Karpas-422 (cell line): ENCODE data around the gene KHNYN. TPM values are rescaled to one million over a fixed set of nuclear protein-coding genes. Genes with fewer than 3 reads are reported as not detected.

Source experiments
- DNase-seq: peaks from one replicate; pipeline ENCODE4 v3.0.0-alpha.2; 2015
- H2AFZ ChIP-seq: fragments of 200-600 bp; sonication (generic); 2 replicates; pipeline ENCODE4 v1.6.1; 2014; ENCODE audit warnings: antibody characterized with exemption, low read length, mixed read lengths
- H3K27ac ChIP-seq: fragments of 200-600 bp; sonication (generic); 2 replicates; pipeline ENCODE4 v1.5.1; 2014; ENCODE audit warnings: mild to moderate bottlenecking, low read length, moderate library complexity
- H3K27me3 ChIP-seq: fragments of 200-600 bp; sonication (generic); 2 replicates; pipeline ENCODE4 v1.6.1; 2014; ENCODE audit warnings: low read length, mixed read lengths
- H3K36me3 ChIP-seq: fragments of 200-600 bp; sonication (generic); 2 replicates; pipeline ENCODE4 v1.6.1; 2014; ENCODE audit warnings: low read length, mixed read lengths; ENCODE audit not compliant: insufficient read depth
- H3K4me1 ChIP-seq: fragments of 200-600 bp; sonication (generic); 2 replicates; pipeline ENCODE4 v1.6.1; 2014; ENCODE audit warnings: mild to moderate bottlenecking, low read length, mixed read lengths
- H3K4me2 ChIP-seq: fragments of 200-600 bp; sonication (generic); 2 replicates; pipeline ENCODE4 v1.6.1; 2014; ENCODE audit warnings: low read length, low read depth, mild to moderate bottlenecking; ENCODE audit not compliant: poor library complexity, severe bottlenecking
- H3K4me3 ChIP-seq: fragments of 200-600 bp; sonication (generic); 2 replicates; pipeline ENCODE4 v1.5.1; 2014; ENCODE audit warnings: mild to moderate bottlenecking, antibody characterized with exemption, low read length, mixed read lengths
- H3K79me2 ChIP-seq: fragments of 200-600 bp; sonication (generic); 2 replicates; pipeline ENCODE4 v1.6.1; 2014; ENCODE audit warnings: mild to moderate bottlenecking, low read length, mixed read lengths
- H3K9ac ChIP-seq: fragments of 200-600 bp; sonication (generic); 2 replicates; pipeline ENCODE4 v1.6.0; 2014; ENCODE audit warnings: low read length
- H3K9me2 ChIP-seq: fragments of 200-600 bp; sonication (generic), shearing (Covaris generic); replicated peaks from 2 replicates; pipeline ENCODE4 v1.6.0; 2014; ENCODE audit warnings: mild to moderate bottlenecking, low read length, moderate library complexity; ENCODE audit not compliant: insufficient read depth
- H3K9me3 ChIP-seq: fragments of 300-700, 200-600 bp; sonication (generic); 2 replicates; pipeline ENCODE4 v1.6.1; 2014; ENCODE audit warnings: low read length, mixed read lengths
- H4K20me1 ChIP-seq: fragments of 200-600 bp; sonication (generic); 2 replicates; pipeline ENCODE4 v1.6.1; 2014; ENCODE audit warnings: mild to moderate bottlenecking, antibody characterized with exemption, low read length, low read depth; ENCODE audit not compliant: insufficient read depth
- total RNA-seq: library from RNA; depleted of rRNA; stranded (reverse); fragments of >200 nt; shearing (Covaris generic); gene quantifications from 2 replicates; pipeline ENCODE4 v1.2.3, GENCODE V29; 2014; ENCODE audit warnings: low replicate concordance

The KHNYN gene
- total RNA-seq, 1 experiment from 2014 or later, result 50.8 TPM

GRCh38 chr14:24398653-24399446, 30.9 kb upstream of the KHNYN start, which contains the start of gene NYNRIN:
Gene NYNRIN, plus strand, starts transcription at chr14:24399003. Its CDS starts 244 bp downstream, at chr14:24399247.
- no peak within 1 kb of the TSS for H2AFZ ChIP-seq
- no peaks in the 10 kb centered on the region for H3K9me3 ChIP-seq
- no peak within 1 kb of the TSS for H3K4me3 ChIP-seq
- no peaks in the 10 kb centered on the region for H3K9me2 ChIP-seq
- no peak within 1 kb of the TSS for H3K27ac ChIP-seq
- no peaks in the 10 kb centered on the region for H4K20me1 ChIP-seq
- no peak for DNase-seq
- H3K4me1 ChIP-seq, result peaks cover 1% of the 10 kb centered on the region
- H3K36me3 ChIP-seq, result no peaks in the 10 kb centered on the region
- H3K79me2 ChIP-seq, result no peaks in the 10 kb centered on the region
- no peaks in the 10 kb centered on the region; the same call in 1 of the 2 replicates for H3K27me3 ChIP-seq
- no peak within 1 kb of the TSS for H3K9ac ChIP-seq
- no peak within 1 kb of the TSS for H3K4me2 ChIP-seq

- H3K4me3 ChIP-seq, result no peak overlapping the region
- no peaks in the 10 kb centered on the region for H3K4me1 ChIP-seq
- no peaks in the 10 kb centered on the region; the same call in 1 of the 2 replicates for H3K27me3 ChIP-seq
- H3K9me2 ChIP-seq, result no peaks in the 10 kb centered on the region
- H2AFZ ChIP-seq, result no peak overlapping the region
- no peaks in the 10 kb centered on the region for H4K20me1 ChIP-seq
- H3K9me3 ChIP-seq, result no peaks in the 10 kb centered on the region
- H3K79me2 ChIP-seq, result no peaks in the 10 kb centered on the region
- no peak for DNase-seq
- H3K4me2 ChIP-seq, result no peak overlapping the region
- no peak overlapping the region for H3K9ac ChIP-seq
- H3K27ac ChIP-seq, result no peak overlapping the region
- no peaks in the 10 kb centered on the region for H3K36me3 ChIP-seq
These were observed 30.3 kb upstream of the KHNYN start for GRCh38 chr14:24399447-24399822.

- no peak overlapping the region for H3K27ac ChIP-seq
- H3K9me3 ChIP-seq, result no peaks in the 10 kb centered on the region
- no peaks in the 10 kb centered on the region for H3K4me1 ChIP-seq
- no peak overlapping the region for H3K4me3 ChIP-seq
- no peaks in the 10 kb centered on the region for H3K9me2 ChIP-seq
- no peak overlapping the region for H2AFZ ChIP-seq
- DNase-seq, result no peak
- H4K20me1 ChIP-seq, result no peaks in the 10 kb centered on the region
- no peaks in the 10 kb centered on the region for H3K36me3 ChIP-seq
- H3K9ac ChIP-seq, result no peak overlapping the region
- no peak overlapping the region for H3K4me2 ChIP-seq
- H3K79me2 ChIP-seq, result no peaks in the 10 kb centered on the region
- H3K27me3 ChIP-seq, result no peaks in the 10 kb centered on the region; the same call in 1 of the 2 replicates
These were observed 29.6 kb upstream of the KHNYN start for GRCh38 chr14:24399999-24400718.

GRCh38 chr14:24401810-24402702, 27.7 kb upstream of the KHNYN start:
- H3K9ac ChIP-seq, result no peak overlapping the region

GRCh38 chr14:24403294-24403998, 26.3 kb upstream of the KHNYN start:
- no peak overlapping the region for H3K27ac ChIP-seq

More at GRCh38 chr14:24401810-24402702, 27.7 kb upstream of the KHNYN start:
- H3K4me3 ChIP-seq, result no peak overlapping the region
- H3K4me1 ChIP-seq, result no peaks in the 10 kb centered on the region
- H3K27me3 ChIP-seq, result no peaks in the 10 kb centered on the region
- no peak overlapping the region for H3K27ac ChIP-seq
- H3K4me2 ChIP-seq, result no peak overlapping the region
- H3K9me3 ChIP-seq, result no peaks in the 10 kb centered on the region
- DNase-seq, result no peak
- no peaks in the 10 kb centered on the region for H3K9me2 ChIP-seq
- no peak overlapping the region for H2AFZ ChIP-seq
- H3K79me2 ChIP-seq, result no peaks in the 10 kb centered on the region
- no peaks in the 10 kb centered on the region for H3K36me3 ChIP-seq
- no peaks in the 10 kb centered on the region for H4K20me1 ChIP-seq

GRCh38 chr14:24404814-24405213, 24.9 kb upstream of the KHNYN start:
- no peak overlapping the region for H2AFZ ChIP-seq
- no peak overlapping the region for H3K9ac ChIP-seq
- H3K4me2 ChIP-seq, result no peak overlapping the region
- H3K4me1 ChIP-seq, result no peaks in the 10 kb centered on the region
- H3K79me2 ChIP-seq, result no peaks in the 10 kb centered on the region
- H3K9me2 ChIP-seq, result no peaks in the 10 kb centered on the region
- H3K4me3 ChIP-seq, result no peak overlapping the region
- H3K27me3 ChIP-seq, result no peaks in the 10 kb centered on the region
- no peaks in the 10 kb centered on the region for H3K36me3 ChIP-seq
- H3K27ac ChIP-seq, result no peak overlapping the region
- H3K9me3 ChIP-seq, result no peaks in the 10 kb centered on the region
- no peaks in the 10 kb centered on the region for H4K20me1 ChIP-seq
- DNase-seq, result no peak

More at GRCh38 chr14:24403294-24403998, 26.3 kb upstream of the KHNYN start:
- H3K4me3 ChIP-seq, result no peak overlapping the region
- no peaks in the 10 kb centered on the region for H3K9me3 ChIP-seq
- no peak overlapping the region for H3K4me2 ChIP-seq
- H3K9ac ChIP-seq, result no peak overlapping the region
- H3K27me3 ChIP-seq, result no peaks in the 10 kb centered on the region
- no peaks in the 10 kb centered on the region for H3K36me3 ChIP-seq
- no peaks in the 10 kb centered on the region for H4K20me1 ChIP-seq
- no peak overlapping the region for H2AFZ ChIP-seq
- H3K4me1 ChIP-seq, result no peaks in the 10 kb centered on the region
- DNase-seq, result no peak
- H3K79me2 ChIP-seq, result no peaks in the 10 kb centered on the region
- H3K9me2 ChIP-seq, result no peaks in the 10 kb centered on the region

- no peak overlapping the region for H3K4me3 ChIP-seq
- no peaks in the 10 kb centered on the region for H3K36me3 ChIP-seq
- no peaks in the 10 kb centered on the region for H3K79me2 ChIP-seq
These were observed 23.3 kb upstream of the KHNYN start for GRCh38 chr14:24406416-24406815.

More at GRCh38 chr14:24406416-24406815, 23.3 kb upstream of the KHNYN start:
- Histone ChIP-seq H3K9me2 (no peaks in the 10 kb centered on the region), H3K4me1 (no peaks in the 10 kb centered on the region), H3K9me3 (no peaks in the 10 kb centered on the region), H3K27me3 (no peaks in the 10 kb centered on the region), H3K4me2 (no peak overlapping the region), H3K9ac (no peak overlapping the region), H2AFZ (no peak overlapping the region), H3K27ac (no peak overlapping the region), H4K20me1 (no peaks in the 10 kb centered on the region)
- no peak for DNase-seq
